ENCODE results near the gene UBE3B.

The UBE3B gene

GRCh38 chr12:109578330-109578927 lies 101.0 kb downstream of the UBE3B start:
- DNase-seq = no peak

- no peak for DNase-seq
Observed at GRCh38 chr12:109579639-109580038, 102.2 kb downstream of the UBE3B start.

- no peak for DNase-seq
Observed at GRCh38 chr12:109580272-109580671, 102.8 kb downstream of the UBE3B start.

GRCh38 chr12:109580684-109581333 lies 103.4 kb downstream of the UBE3B start:
- no peak for DNase-seq

- no peak for DNase-seq
Observed at GRCh38 chr12:109581334-109581691, 103.9 kb downstream of the UBE3B start.

- DNase-seq = no peak
Observed at GRCh38 chr12:109581856-109582255, 104.4 kb downstream of the UBE3B start.

GRCh38 chr12:109582636-109583035 lies 105.2 kb downstream of the UBE3B start:
- DNase-seq = no peak

GRCh38 chr12:109583733-109584132 lies 106.3 kb downstream of the UBE3B start:
- no peak for DNase-seq
